Measurements from ENCODE around the gene CLCF1. TPM values are rescaled to one million over a fixed set of nuclear protein-coding genes. Genes with fewer than 3 reads are reported as not detected.
A peak's percentile ranks its signal among the peaks of the same experiment; 100 is the strongest.

CLCF1 gene
- total and polyA plus RNA-seq, 2 of the 13 experiments (the other 11 are each of a cell fraction or from before 2014, with no cell fraction given) = 0.49 to 0.78 TPM

GRCh38 chr11:67382276-67383136 is 9.1 kb upstream of the CLCF1 start (continued):
- peak; percentile 40; the same call in 1 of the 2 replicates for TF ChIP-seq YEATS2 (CRISPR knock-in tag; IDR thresholded peaks at IDR 0.05; ENCODE audit: borderline replicate concordance)
- no peak for TF ChIP-seq ELK4 (CRISPR knock-in tag; IDR thresholded peaks at IDR 0.05; ENCODE audit: borderline replicate concordance)
- no peak for TF ChIP-seq ZNF430 (CRISPR knock-in tag; IDR thresholded peaks at IDR 0.05)
- no peak for TF ChIP-seq ELF4 (CRISPR knock-in tag; IDR thresholded peaks at IDR 0.05; ENCODE audit: borderline replicate concordance)
- TF ChIP-seq ZSCAN25 (CRISPR knock-in tag; IDR thresholded peaks at IDR 0.05) = peak; percentile 36; the same call in 1 of the 2 replicates
- TF ChIP-seq ZSCAN31 (CRISPR knock-in tag; IDR thresholded peaks at IDR 0.05; ENCODE audit: low read depth) = no peak
- no peak for TF ChIP-seq NFKBIZ (CRISPR knock-in tag; IDR thresholded peaks at IDR 0.05)
- no peak for TF ChIP-seq DBP (CRISPR knock-in tag; IDR thresholded peaks at IDR 0.05; ENCODE audit: not compliant biosample characterization)
- no peak for TF ChIP-seq FOXO1 (CRISPR knock-in tag; IDR thresholded peaks at IDR 0.05)
- TF ChIP-seq HMGXB4 (CRISPR knock-in tag; IDR thresholded peaks at IDR 0.05; ENCODE audit: borderline replicate concordance in 1 of 2, low read depth in 1 of 2) = peak; percentile 31 to 33; a peak in 1 of 4 replicates
- no peak for TF ChIP-seq ZBTB7A (CRISPR knock-in tag; IDR thresholded peaks at IDR 0.05)
- no peak for TF ChIP-seq MAFK (conservative IDR thresholded peaks at IDR 0.05 in 1 of 2, IDR thresholded peaks at IDR 0.05 in 1 of 2; ENCODE audit: low read length in 2 of 2)
- TF ChIP-seq ZNF672 (CRISPR knock-in tag; IDR thresholded peaks at IDR 0.05) = no peak
- no peak for TF ChIP-seq SATB2 (CRISPR knock-in tag; IDR thresholded peaks at IDR 0.05)

Data from HepG2 (cell line).